ENCODE results near the gene WDR37. TPM values are rescaled to one million over a fixed set of nuclear protein-coding genes. Genes with fewer than 3 reads are reported as not detected.

The WDR37 gene
- total and polyA plus RNA-seq, 9 of the 15 experiments (the other 6 are each of a cell fraction or from before 2014, with no cell fraction given) = 2.3 to 11.6 (median 6.7) TPM

- TF ChIP-seq KAT8 (IDR thresholded peaks at IDR 0.05; ENCODE audit: low read depth) (no peak), TEAD2 (tag; IDR thresholded peaks at IDR 0.05) (no peak), ZNF655 (CRISPR knock-in tag; IDR thresholded peaks at IDR 0.05) (no peak), BDP1 (IDR thresholded peaks at IDR 0.05; ENCODE audit: insufficient read depth, insufficient read length) (no peak), SREBF2 (CRISPR knock-in tag; IDR thresholded peaks at IDR 0.05) (no peak), POU5F1 (IDR thresholded peaks at IDR 0.05; ENCODE audit: borderline replicate concordance, low read depth, low read length, partially characterized antibody) (no peak), FOXP1 (CRISPR knock-in tag; IDR thresholded peaks at IDR 0.05) (0 out of 2 replicates have a peak, but pooled peaks have one; percentile 56), PKNOX1 (IDR thresholded peaks at IDR 0.05) (no peak), SAFB (IDR thresholded peaks at IDR 0.05; ENCODE audit: borderline replicate concordance, low read depth, low read length) (no peak; the same call in 1 of the 2 replicates), CBX1 (IDR thresholded peaks at IDR 0.05; ENCODE audit: low read depth) (no peak), NFE2 (IDR thresholded peaks at IDR 0.05; ENCODE audit: low read depth) (no peak), FOXJ3 (CRISPR knock-in tag; IDR thresholded peaks at IDR 0.05) (no peak), XRCC3 (IDR thresholded peaks at IDR 0.05) (no peak), NKRF (IDR thresholded peaks at IDR 0.05; ENCODE audit: borderline replicate concordance) (peak; percentile 26; the same call in 1 of the 2 replicates), RHOXF2B (CRISPR knock-in tag; conservative IDR thresholded peaks at IDR 0.05) (no peak), SMAD4 (CRISPR knock-in tag; conservative IDR thresholded peaks at IDR 0.05) (no peak), BRF1 (IDR thresholded peaks at IDR 0.05; ENCODE audit: borderline replicate concordance, extremely low read depth, insufficient read length) (no peak)
- TF ChIP-seq, protein P1, sequence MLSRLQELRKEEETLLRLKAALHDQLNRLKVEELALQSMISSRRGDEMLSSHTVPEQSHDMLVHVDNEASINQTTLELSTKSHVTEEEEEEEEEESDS (CRISPR knock-in tag; IDR thresholded peaks at IDR 0.05) = no peak
- TF ChIP-seq, protein P2, sequence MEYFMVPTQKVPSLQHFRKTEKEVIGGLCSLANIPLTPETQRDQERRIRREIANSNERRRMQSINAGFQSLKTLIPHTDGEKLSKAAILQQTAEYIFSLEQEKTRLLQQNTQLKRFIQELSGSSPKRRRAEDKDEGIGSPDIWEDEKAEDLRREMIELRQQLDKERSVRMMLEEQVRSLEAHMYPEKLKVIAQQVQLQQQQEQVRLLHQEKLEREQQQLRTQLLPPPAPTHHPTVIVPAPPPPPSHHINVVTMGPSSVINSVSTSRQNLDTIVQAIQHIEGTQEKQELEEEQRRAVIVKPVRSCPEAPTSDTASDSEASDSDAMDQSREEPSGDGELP (CRISPR knock-in tag; IDR thresholded peaks at IDR 0.05; ENCODE audit: borderline replicate concordance) = peak; percentile 39; the same call in 1 of the 2 replicates
- TF ChIP-seq, protein P3, sequence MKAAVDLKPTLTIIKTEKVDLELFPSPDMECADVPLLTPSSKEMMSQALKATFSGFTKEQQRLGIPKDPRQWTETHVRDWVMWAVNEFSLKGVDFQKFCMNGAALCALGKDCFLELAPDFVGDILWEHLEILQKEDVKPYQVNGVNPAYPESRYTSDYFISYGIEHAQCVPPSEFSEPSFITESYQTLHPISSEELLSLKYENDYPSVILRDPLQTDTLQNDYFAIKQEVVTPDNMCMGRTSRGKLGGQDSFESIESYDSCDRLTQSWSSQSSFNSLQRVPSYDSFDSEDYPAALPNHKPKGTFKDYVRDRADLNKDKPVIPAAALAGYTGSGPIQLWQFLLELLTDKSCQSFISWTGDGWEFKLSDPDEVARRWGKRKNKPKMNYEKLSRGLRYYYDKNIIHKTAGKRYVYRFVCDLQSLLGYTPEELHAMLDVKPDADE (conservative IDR thresholded peaks at IDR 0.05; ENCODE audit: control insufficient read depth, low read depth, low read length) = 0 out of 2 replicates have a peak, but pooled peaks have one; percentile 11
These were observed 7.8 kb upstream of the WDR37 start (continued) for GRCh38 chr10:1048349-1048731.

Measured in K562 (cell line).